ENCODE results near the gene DHRSX.

DNA sequence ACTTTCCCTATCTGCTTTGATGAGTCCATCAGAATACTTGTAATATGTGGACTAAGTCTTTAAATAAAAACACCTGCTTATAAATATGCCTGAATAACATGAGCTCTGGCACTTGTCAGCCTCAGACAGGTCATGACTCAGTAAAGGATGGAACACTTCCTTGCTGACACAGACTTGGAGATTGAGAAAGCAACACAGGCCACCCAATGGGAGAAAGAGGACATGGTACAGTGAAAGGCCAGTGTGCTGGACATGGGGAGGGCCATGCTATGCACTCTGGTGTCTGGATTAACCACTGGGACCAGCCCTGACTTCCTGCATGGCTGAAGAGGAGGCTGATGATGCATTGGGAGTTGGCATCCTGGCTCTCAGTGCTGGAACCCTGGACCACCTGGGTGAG lies 149.5 kb downstream of the DHRSX start:
- TF ChIP-seq HCFC1 (IDR thresholded peaks at IDR 0.05; ENCODE audit: low read length) (no peak), CEBPB (IDR thresholded peaks at IDR 0.05; ENCODE audit: borderline replicate concordance in 1 of 2, low read depth in 2 of 2, low read length in 2 of 2) (no peak), EP300 (IDR thresholded peaks at IDR 0.05; ENCODE audit: borderline replicate concordance in 1 of 2, control insufficient read depth in 1 of 2, low read depth in 2 of 2, low read length in 2 of 2) (no peak), MXI1 (IDR thresholded peaks at IDR 0.05; ENCODE audit: low read depth, low read length) (no peak), EZH2 (IDR thresholded peaks at IDR 0.05; ENCODE audit: borderline replicate concordance, control insufficient read depth, low read depth, low read length) (no peak), RAD21 (IDR thresholded peaks at IDR 0.05; ENCODE audit: insufficient read depth, low read depth, low read length) (no peak), POLR2A (IDR thresholded peaks at IDR 0.05; ENCODE audit: low read depth, low read length) (no peak), BHLHE40 (IDR thresholded peaks at IDR 0.05; ENCODE audit: borderline replicate concordance in 1 of 2, low read depth in 2 of 2, low read length in 1 of 2) (no peak), TAF1 (IDR thresholded peaks at IDR 0.05; ENCODE audit: borderline replicate concordance, low read depth, low read length) (no peak)
- TF ChIP-seq, protein P1, sequence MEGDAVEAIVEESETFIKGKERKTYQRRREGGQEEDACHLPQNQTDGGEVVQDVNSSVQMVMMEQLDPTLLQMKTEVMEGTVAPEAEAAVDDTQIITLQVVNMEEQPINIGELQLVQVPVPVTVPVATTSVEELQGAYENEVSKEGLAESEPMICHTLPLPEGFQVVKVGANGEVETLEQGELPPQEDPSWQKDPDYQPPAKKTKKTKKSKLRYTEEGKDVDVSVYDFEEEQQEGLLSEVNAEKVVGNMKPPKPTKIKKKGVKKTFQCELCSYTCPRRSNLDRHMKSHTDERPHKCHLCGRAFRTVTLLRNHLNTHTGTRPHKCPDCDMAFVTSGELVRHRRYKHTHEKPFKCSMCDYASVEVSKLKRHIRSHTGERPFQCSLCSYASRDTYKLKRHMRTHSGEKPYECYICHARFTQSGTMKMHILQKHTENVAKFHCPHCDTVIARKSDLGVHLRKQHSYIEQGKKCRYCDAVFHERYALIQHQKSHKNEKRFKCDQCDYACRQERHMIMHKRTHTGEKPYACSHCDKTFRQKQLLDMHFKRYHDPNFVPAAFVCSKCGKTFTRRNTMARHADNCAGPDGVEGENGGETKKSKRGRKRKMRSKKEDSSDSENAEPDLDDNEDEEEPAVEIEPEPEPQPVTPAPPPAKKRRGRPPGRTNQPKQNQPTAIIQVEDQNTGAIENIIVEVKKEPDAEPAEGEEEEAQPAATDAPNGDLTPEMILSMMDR (IDR thresholded peaks at IDR 0.05 in 2 of 3, conservative IDR thresholded peaks at IDR 0.05 in 1 of 3; ENCODE audit: control insufficient read depth in 2 of 3, extremely low read depth in 1 of 3, insufficient read depth in 1 of 3, low read depth in 3 of 3, low read length in 3 of 3) = no peak
- TF ChIP-seq, protein P2, sequence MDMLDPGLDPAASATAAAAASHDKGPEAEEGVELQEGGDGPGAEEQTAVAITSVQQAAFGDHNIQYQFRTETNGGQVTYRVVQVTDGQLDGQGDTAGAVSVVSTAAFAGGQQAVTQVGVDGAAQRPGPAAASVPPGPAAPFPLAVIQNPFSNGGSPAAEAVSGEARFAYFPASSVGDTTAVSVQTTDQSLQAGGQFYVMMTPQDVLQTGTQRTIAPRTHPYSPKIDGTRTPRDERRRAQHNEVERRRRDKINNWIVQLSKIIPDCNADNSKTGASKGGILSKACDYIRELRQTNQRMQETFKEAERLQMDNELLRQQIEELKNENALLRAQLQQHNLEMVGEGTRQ (IDR thresholded peaks at IDR 0.05; ENCODE audit: borderline replicate concordance, low read depth, low read length) = no peak
- TF ChIP-seq, protein P3, sequence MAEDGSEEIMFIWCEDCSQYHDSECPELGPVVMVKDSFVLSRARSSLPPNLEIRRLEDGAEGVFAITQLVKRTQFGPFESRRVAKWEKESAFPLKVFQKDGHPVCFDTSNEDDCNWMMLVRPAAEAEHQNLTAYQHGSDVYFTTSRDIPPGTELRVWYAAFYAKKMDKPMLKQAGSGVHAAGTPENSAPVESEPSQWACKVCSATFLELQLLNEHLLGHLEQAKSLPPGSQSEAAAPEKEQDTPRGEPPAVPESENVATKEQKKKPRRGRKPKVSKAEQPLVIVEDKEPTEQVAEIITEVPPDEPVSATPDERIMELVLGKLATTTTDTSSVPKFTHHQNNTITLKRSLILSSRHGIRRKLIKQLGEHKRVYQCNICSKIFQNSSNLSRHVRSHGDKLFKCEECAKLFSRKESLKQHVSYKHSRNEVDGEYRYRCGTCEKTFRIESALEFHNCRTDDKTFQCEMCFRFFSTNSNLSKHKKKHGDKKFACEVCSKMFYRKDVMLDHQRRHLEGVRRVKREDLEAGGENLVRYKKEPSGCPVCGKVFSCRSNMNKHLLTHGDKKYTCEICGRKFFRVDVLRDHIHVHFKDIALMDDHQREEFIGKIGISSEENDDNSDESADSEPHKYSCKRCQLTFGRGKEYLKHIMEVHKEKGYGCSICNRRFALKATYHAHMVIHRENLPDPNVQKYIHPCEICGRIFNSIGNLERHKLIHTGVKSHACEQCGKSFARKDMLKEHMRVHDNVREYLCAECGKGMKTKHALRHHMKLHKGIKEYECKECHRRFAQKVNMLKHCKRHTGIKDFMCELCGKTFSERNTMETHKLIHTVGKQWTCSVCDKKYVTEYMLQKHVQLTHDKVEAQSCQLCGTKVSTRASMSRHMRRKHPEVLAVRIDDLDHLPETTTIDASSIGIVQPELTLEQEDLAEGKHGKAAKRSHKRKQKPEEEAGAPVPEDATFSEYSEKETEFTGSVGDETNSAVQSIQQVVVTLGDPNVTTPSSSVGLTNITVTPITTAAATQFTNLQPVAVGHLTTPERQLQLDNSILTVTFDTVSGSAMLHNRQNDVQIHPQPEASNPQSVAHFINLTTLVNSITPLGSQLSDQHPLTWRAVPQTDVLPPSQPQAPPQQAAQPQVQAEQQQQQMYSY (CRISPR knock-in tag; IDR thresholded peaks at IDR 0.05) = no peak
